ENCODE results near the gene ANAPC1.
"Not testable (repeated sequence)": the region's sequence is repeated elsewhere in the genome, so short reads cannot be mapped to it uniquely, and the experiment has no call there.

DNA sequence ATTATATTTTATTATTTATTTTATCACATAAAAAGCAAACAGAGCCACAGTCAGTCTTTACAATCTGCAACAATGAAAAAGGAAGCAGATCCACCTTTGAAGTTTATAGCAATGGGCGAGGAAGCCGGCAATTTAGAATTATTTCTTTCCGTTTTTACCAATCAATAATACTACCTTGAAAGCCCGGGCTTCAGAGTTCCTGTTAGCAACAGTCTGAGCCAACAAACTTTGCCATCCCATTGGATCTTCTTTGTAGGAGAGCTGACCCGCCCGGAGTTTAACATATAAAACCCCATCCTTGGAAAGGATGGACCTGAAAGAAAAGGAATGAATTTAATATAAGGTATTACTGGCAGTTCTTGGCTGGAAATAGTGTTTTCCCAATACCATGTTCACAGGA lies 101.8 kb downstream of the ANAPC1 start:
- TF ChIP-seq POLR2A (IDR thresholded peaks at IDR 0.05): not testable (repeated sequence)
- TF ChIP-seq, protein P1, sequence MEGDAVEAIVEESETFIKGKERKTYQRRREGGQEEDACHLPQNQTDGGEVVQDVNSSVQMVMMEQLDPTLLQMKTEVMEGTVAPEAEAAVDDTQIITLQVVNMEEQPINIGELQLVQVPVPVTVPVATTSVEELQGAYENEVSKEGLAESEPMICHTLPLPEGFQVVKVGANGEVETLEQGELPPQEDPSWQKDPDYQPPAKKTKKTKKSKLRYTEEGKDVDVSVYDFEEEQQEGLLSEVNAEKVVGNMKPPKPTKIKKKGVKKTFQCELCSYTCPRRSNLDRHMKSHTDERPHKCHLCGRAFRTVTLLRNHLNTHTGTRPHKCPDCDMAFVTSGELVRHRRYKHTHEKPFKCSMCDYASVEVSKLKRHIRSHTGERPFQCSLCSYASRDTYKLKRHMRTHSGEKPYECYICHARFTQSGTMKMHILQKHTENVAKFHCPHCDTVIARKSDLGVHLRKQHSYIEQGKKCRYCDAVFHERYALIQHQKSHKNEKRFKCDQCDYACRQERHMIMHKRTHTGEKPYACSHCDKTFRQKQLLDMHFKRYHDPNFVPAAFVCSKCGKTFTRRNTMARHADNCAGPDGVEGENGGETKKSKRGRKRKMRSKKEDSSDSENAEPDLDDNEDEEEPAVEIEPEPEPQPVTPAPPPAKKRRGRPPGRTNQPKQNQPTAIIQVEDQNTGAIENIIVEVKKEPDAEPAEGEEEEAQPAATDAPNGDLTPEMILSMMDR (IDR thresholded peaks at IDR 0.05): not testable (repeated sequence)

Data from gastroesophageal sphincter (tissue), 3 donors.